Endodermal cell (in vitro differentiated cells): ENCODE measurements around the gene ZNF592. TPM values are rescaled to one million over a fixed set of nuclear protein-coding genes. Genes with fewer than 3 reads are reported as not detected.

Source experiments
- DNase-seq: peaks from one replicate; pipeline ENCODE4 v3.0.0-alpha.2; 2017
- H3K27ac ChIP-seq: 2 replicates; pipeline ENCODE4 v1.5.1; 2013; ENCODE audit warnings: mild to moderate bottlenecking, low read depth, low read length, moderate library complexity
- H3K27me3 ChIP-seq: 2 replicates; pipeline ENCODE4 v1.6.1; 2013; ENCODE audit warnings: mild to moderate bottlenecking, low read length, moderate library complexity; ENCODE audit not compliant: insufficient read depth, control insufficient read depth, poor library complexity, severe bottlenecking
- H3K36me3 ChIP-seq: 2 replicates; pipeline ENCODE4 v1.7.0; 2013; ENCODE audit warnings: mild to moderate bottlenecking, low read length, moderate library complexity; ENCODE audit not compliant: control insufficient read depth, insufficient read depth
- H3K4me1 ChIP-seq: one replicate; pipeline ENCODE4 v1.7.0; 2013; ENCODE audit warnings: low read length; ENCODE audit not compliant: control insufficient read depth, insufficient read depth
- H3K4me3 ChIP-seq: 2 replicates; pipeline ENCODE4 v1.5.1; 2013; ENCODE audit warnings: mild to moderate bottlenecking, low read length, moderate library complexity
- H3K9ac ChIP-seq: 2 replicates; pipeline ENCODE4 v1.6.1; 2013; ENCODE audit warnings: mild to moderate bottlenecking, low read length, moderate library complexity; ENCODE audit not compliant: poor library complexity, severe bottlenecking; ENCODE audit errors: extremely low read depth
- H3K9me3 ChIP-seq: 2 replicates; pipeline ENCODE4 v1.6.1; 2013; ENCODE audit warnings: mild to moderate bottlenecking, low read length, moderate library complexity; ENCODE audit not compliant: control insufficient read depth
- H3K27ac Mint-ChIP-seq: 2 replicates; pipeline ENCODE4 v1.8.0; 2020; ENCODE audit warnings: mixed read lengths
- H3K27me3 Mint-ChIP-seq: 2 replicates; pipeline ENCODE4 v1.8.0; 2021; ENCODE audit warnings: mild to moderate bottlenecking, mixed read lengths; ENCODE audit not compliant: insufficient read depth
- H3K36me3 Mint-ChIP-seq: 2 replicates; pipeline ENCODE4 v1.8.0; 2020; ENCODE audit warnings: low read depth, mixed read lengths
- H3K4me1 Mint-ChIP-seq: 2 replicates; pipeline ENCODE4 v1.8.0; 2020; ENCODE audit warnings: mixed read lengths
- H3K4me3 Mint-ChIP-seq: 2 replicates; pipeline ENCODE4 v1.8.0; 2020; ENCODE audit warnings: mild to moderate bottlenecking, moderate library complexity, mixed read lengths
- H3K9me3 Mint-ChIP-seq: 2 replicates; pipeline ENCODE4 v1.8.0; 2020; ENCODE audit warnings: mild to moderate bottlenecking, mixed read lengths
- CTCF ChIP-seq: fragments of 200-600 bp; sonication (generic); conservative IDR thresholded peaks from 2 replicates; pipeline ENCODE4 v1.5.0; 2021; ENCODE audit warnings: antibody characterized with exemption, mild to moderate bottlenecking
- WGBS, 2 experiments: methylation state at CpG; one replicate each; pipeline versions ENCODE4 v1.1.5 to v1.1.7; 2013; ENCODE audit warnings: missing lambda C conversion rate in 2 of 2, mixed read lengths in 1 of 2; ENCODE audit not compliant: insufficient coverage in 1 of 2, insufficient read length in 1 of 2; 5-methylcytosine and 5-hydroxymethylcytosine counted together
- total RNA-seq, 2 donors: library from RNA; stranded (reverse); fragmentation: NEBNext Ultra II Directional in 1 of 2; extraction: Animal tissue kit (Norgen Biotek cat#: 25700) in 1 of 2; gene quantifications; 2 replicates in 1 of 2; 3 replicates in 1 of 2; pipeline ENCODE4 v1.2.1, GENCODE V29; 2021

ZNF592 gene
- total RNA-seq, 2 donors from 2014 or later: 33.3 to 35.2 TPM

GRCh38 chr15:84840741-84841429 is 92.5 kb downstream of the ZNF592 start:
- WGBS, 2 experiments: 96 to 98% methylated on average over 9 to 12 of the region's 12 CpGs
- no peak for DNase-seq
- H3K9ac ChIP-seq: no peak overlapping the region

GRCh38 chr15:84842781-84843180 is 94.4 kb downstream of the ZNF592 start:
- H3K27ac Mint-ChIP-seq: no peak overlapping the region
- H3K9me3 Mint-ChIP-seq: peaks cover 13% of the 10 kb centered on the region
- Histone ChIP-seq H3K4me3 (no peak overlapping the region), H3K27me3 (no peaks in the 10 kb centered on the region), H3K9ac (no peak overlapping the region), H3K9me3 (no peaks in the 10 kb centered on the region), H3K36me3 (peaks cover 76% of the 10 kb centered on the region), H3K4me1 (no peaks in the 10 kb centered on the region), H3K27ac (no peak overlapping the region)
- WGBS, 2 experiments: 98 to 100% methylated on average over 1 of the region's 1 CpG
- peaks cover 77% of the 10 kb centered on the region for H3K36me3 Mint-ChIP-seq
- DNase-seq: no peak
- no peaks in the 10 kb centered on the region for H3K4me1 Mint-ChIP-seq
- no peaks in the 10 kb centered on the region for H3K27me3 Mint-ChIP-seq
- TF ChIP-seq CTCF: no peak
- H3K4me3 Mint-ChIP-seq: no peak overlapping the region

More at GRCh38 chr15:84840741-84841429, 92.5 kb downstream of the ZNF592 start:
- Mint-ChIP-seq H3K4me3 (no peak overlapping the region), H3K27me3 (no peaks in the 10 kb centered on the region), H3K9me3 (peaks cover 3% of the 10 kb centered on the region), H3K36me3 (peaks cover 79% of the 10 kb centered on the region), H3K27ac (peak overlapping the region; percentile 19), H3K4me1 (no peaks in the 10 kb centered on the region)
- Histone ChIP-seq H3K27me3 (no peaks in the 10 kb centered on the region), H3K4me3 (no peak overlapping the region), H3K4me1 (no peaks in the 10 kb centered on the region), H3K36me3 (peaks cover 76% of the 10 kb centered on the region), H3K9me3 (no peaks in the 10 kb centered on the region), H3K27ac (no peak overlapping the region)
- TF ChIP-seq CTCF: no peak

GRCh38 chr15:84844964-84845363 is 96.6 kb downstream of the ZNF592 start:
- DNase-seq: no peak
- Histone ChIP-seq H3K36me3 (peaks cover 73% of the 10 kb centered on the region), H3K4me1 (no peaks in the 10 kb centered on the region), H3K4me3 (no peak overlapping the region), H3K9ac (no peak overlapping the region), H3K9me3 (no peaks in the 10 kb centered on the region), H3K27ac (no peak overlapping the region), H3K27me3 (no peaks in the 10 kb centered on the region)
- Mint-ChIP-seq H3K4me3 (no peak overlapping the region), H3K9me3 (peaks cover 13% of the 10 kb centered on the region), H3K4me1 (no peaks in the 10 kb centered on the region), H3K27ac (peak overlapping the region; percentile 18), H3K36me3 (peaks cover 72% of the 10 kb centered on the region), H3K27me3 (no peaks in the 10 kb centered on the region)
- no peak for TF ChIP-seq CTCF
- WGBS, 2 experiments: 86 to 95% methylated on average over 2 of the region's 2 CpGs
